Stomach (tissue), 9 donors: ENCODE data around the gene GPLD1. TPM values are rescaled to one million over a fixed set of nuclear protein-coding genes. Genes with fewer than 3 reads are reported as not detected.
A peak's percentile ranks its signal among the peaks of the same experiment; 100 is the strongest.

Experiments
- DNase-seq, 2 donors: peaks; one replicate each; pipeline versions ENCODE4 v3.0.0 to v3.0.0-alpha.2; 2013 to 2019
- H3K27ac ChIP-seq, 5 donors: fragments of 200-600 bp in 4 of 5; sonication (generic) in 4 of 5; one replicate each; pipeline ENCODE4 v1.5.1; 2013 to 2019; ENCODE audit warnings: mild to moderate bottlenecking in 1 of 5, moderate library complexity in 1 of 5
- H3K27me3 ChIP-seq, 3 donors: fragments of 200-600 bp; sonication (generic); one replicate each; pipeline ENCODE4 v1.5.1; 2017 to 2019; ENCODE audit warnings: mixed run types in 1 of 3
- H3K36me3 ChIP-seq, 4 donors: fragments of 200-600 bp; sonication (generic); 1 replicate in 3 of 4; 2 replicates in 1 of 4; pipeline ENCODE4 v1.5.1; 2016 to 2019
- H3K4me1 ChIP-seq, 4 donors: fragments of 200-600 bp; sonication (generic); one replicate each; pipeline ENCODE4 v1.5.1; 2016 to 2019
- H3K4me3 ChIP-seq, 4 donors: fragments of 200-600 bp; sonication (generic) in 3 of 4; one replicate each; pipeline ENCODE4 v1.5.1; 2016 to 2019; ENCODE audit warnings: mild to moderate bottlenecking in 1 of 4
- H3K9me3 ChIP-seq, 4 donors: fragments of 200-600 bp; sonication (generic); one replicate each; pipeline ENCODE4 v1.5.1; 2016 to 2019
- EP300 ChIP-seq: sonication (generic); formaldehyde crosslinking; IDR thresholded peaks from one replicate; pipeline ENCODE4 v1.6.1; 2017; ENCODE audit warnings: antibody characterized with exemption
- POLR2A ChIP-seq, 4 donors: fragments of 450-650 bp; IDR thresholded peaks; one replicate each; pipeline ENCODE4 v1.6.1; 2016; ENCODE audit warnings: antibody characterized with exemption in 4 of 4, control low read depth in 2 of 4, mild to moderate bottlenecking in 1 of 4, moderate library complexity in 1 of 4
- POLR2AphosphoS5 ChIP-seq, 3 donors: sonication (generic); formaldehyde crosslinking; IDR thresholded peaks; one replicate each; pipeline ENCODE4 v1.6.1; 2016; ENCODE audit warnings: antibody characterized with exemption in 3 of 3
- WGBS, 5 donors: extraction: QIAGEN DNeasy Blood & Tissue Kit in 3 of 5; methylation state at CpG; one replicate each; pipeline versions ENCODE4 v1.1.5 to v1.1.7; 2013 to 2018; 5-methylcytosine and 5-hydroxymethylcytosine counted together
- intact Hi-C: fragments of 100-400 bp; cut with DNase I; formaldehyde crosslinking; loops from one replicate; pipeline ENCODE4 v1.15.1; 2023; ENCODE audit warnings: low total_unique reads
- polyA plus RNA-seq, 3 donors: library from polyadenylated mRNA; stranded (reverse); fragments of 200-250 nt; gene quantifications; one replicate each; pipeline ENCODE4 v1.2.3, GENCODE V29; 2013
- total RNA-seq, 5 donors: library from RNA; depleted of rRNA; stranded (reverse); fragments of >200 nt; gene quantifications; one replicate each; pipeline versions ENCODE4 v1.1.0 to v1.2.3, GENCODE V29; 2014 to 2016
- TF ChIP-seq, protein P1 (sequence below), 7 experiments: fragments of 450-650 bp in 4 of 7; fragments of 200-600 bp in 3 of 7; sonication (generic) in 3 of 7; IDR thresholded peaks; one replicate each; pipeline ENCODE4 v1.5.1; 2016 to 2019; ENCODE audit warnings: antibody characterized with exemption in 7 of 7, control low read depth in 2 of 7, mild to moderate bottlenecking in 1 of 7
- donor health status: healthy with polysubstance abuse.
- donor health status: Bipolar disorder and iron deficiency.
- donor health status: healthy.

Gene GPLD1
- total and polyA plus RNA-seq, 8 donors, result 0.18 to 2.8 (median 0.44) TPM; not detected in 2

DNA sequence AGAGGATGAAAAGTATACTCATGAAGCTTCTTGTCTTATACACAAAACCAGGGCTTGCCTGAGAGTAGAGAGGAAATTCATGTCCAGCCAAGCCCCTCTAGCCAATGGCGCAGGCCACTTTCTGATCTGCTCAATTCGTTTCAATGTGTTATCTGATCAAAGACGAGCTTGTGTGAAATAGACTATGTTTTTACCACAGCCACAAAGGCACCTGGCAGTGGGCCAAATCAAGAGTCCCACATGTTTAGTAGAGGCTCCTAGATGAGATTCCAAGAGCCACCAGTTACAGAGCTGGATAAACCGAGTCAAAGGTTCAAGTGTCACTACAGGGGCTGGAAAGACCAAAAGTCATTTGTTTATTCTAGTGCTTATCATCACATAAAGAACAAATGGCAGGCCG lies 34.9 kb downstream of the GPLD1 start:
- 80 to 88% (median 84%) methylated on average over 5 of the region's 5 CpGs for WGBS, 5 donors
- Histone ChIP-seq H3K27ac (no peak overlapping the region), H3K4me1 (no peaks in the 10 kb centered on the region), H3K4me3 (no peak overlapping the region), H3K9me3 (no peaks in the 10 kb centered on the region), H3K36me3 (peaks cover 0 to 26% (median 0%) of the 10 kb centered on the region in 4 donors), H3K27me3 (no peaks in the 10 kb centered on the region)
- TF ChIP-seq EP300, result no peak
- TF ChIP-seq POLR2A (IDR thresholded peaks at IDR 0.05), result no peak
- TF ChIP-seq, protein P1, sequence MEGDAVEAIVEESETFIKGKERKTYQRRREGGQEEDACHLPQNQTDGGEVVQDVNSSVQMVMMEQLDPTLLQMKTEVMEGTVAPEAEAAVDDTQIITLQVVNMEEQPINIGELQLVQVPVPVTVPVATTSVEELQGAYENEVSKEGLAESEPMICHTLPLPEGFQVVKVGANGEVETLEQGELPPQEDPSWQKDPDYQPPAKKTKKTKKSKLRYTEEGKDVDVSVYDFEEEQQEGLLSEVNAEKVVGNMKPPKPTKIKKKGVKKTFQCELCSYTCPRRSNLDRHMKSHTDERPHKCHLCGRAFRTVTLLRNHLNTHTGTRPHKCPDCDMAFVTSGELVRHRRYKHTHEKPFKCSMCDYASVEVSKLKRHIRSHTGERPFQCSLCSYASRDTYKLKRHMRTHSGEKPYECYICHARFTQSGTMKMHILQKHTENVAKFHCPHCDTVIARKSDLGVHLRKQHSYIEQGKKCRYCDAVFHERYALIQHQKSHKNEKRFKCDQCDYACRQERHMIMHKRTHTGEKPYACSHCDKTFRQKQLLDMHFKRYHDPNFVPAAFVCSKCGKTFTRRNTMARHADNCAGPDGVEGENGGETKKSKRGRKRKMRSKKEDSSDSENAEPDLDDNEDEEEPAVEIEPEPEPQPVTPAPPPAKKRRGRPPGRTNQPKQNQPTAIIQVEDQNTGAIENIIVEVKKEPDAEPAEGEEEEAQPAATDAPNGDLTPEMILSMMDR (IDR thresholded peaks at IDR 0.05), result no peak
- no peak for TF ChIP-seq POLR2AphosphoS5 (IDR thresholded peaks at IDR 0.05)
- intact Hi-C loops, result no loop called here
- no peak for DNase-seq

DNA sequence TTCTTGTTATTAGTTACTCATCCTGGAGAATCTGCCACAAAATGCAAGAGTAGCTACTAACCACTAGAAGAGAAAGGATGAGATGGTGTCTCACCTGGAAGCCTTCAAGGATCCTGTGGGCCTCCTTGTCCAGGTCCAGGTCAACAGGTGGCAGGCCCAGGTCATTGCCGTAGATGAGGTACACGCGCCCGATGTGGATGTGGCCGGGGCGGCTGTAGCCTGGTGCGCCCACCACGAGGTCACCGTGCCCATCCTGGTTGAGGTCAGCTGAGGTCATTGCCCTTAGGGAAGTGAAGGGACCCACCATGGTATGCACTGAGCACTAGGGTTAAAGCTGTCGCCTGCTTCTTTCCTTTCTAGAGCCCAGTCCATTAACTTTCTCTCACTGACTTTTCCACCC lies 35.5 kb downstream of the GPLD1 start:
- no peak for TF ChIP-seq POLR2AphosphoS5 (IDR thresholded peaks at IDR 0.05)
- TF ChIP-seq, protein P1 (IDR thresholded peaks at IDR 0.05), result no peak
- no peak for TF ChIP-seq EP300
- TF ChIP-seq POLR2A (IDR thresholded peaks at IDR 0.05), result no peak
- no peaks in the 10 kb centered on the region for H3K4me1 ChIP-seq
- H3K36me3 ChIP-seq, result peaks cover 0 to 26% (median 0%) of the 10 kb centered on the region in 4 donors
- no peaks in the 10 kb centered on the region for H3K27me3 ChIP-seq
- intact Hi-C loops, result no loop called here
- H3K27ac ChIP-seq, result no peak overlapping the region
- WGBS, 5 donors, result 93 to 98% (median 96%) methylated on average over 10 of the region's 10 CpGs
- H3K4me3 ChIP-seq, result no peak overlapping the region
- no peaks in the 10 kb centered on the region for H3K9me3 ChIP-seq
- DNase-seq, result no peak

DNA sequence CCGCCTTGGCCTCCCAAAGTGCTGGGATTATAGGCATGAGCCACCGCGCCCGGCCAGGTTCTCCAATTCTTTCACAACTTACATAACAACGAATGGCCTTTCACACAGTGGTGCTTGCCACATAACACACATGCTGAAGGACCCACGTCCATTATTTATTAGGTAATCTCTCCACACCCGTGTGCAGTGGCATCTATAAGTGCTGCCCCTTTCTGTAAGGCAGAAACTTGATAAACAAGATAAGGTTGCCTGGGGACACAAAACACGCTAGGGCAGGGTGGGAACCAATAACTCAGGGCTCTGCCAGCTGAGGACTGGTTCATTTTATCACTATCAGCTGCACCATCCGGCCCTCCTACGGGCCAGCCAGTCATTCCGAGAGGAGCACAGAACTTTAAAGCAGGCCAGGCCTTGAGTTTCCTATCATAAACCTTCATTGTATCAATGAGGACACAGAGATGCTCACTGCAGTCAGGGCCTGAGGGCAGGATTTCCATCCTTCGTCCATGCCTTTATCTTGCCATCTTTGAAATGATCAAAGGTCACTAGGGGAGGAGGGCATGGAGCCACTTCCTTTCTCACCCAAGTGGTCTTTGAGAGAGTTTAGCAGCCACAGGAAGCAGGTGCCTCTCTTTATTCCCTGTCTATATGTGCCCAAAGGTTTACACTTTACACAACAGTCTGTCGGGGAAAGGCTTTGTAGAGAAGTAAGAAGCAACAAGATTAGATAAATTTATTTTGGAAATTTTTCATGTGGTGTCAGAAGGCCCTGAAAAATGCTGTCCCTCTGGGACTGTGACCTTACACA lies 37.6 kb downstream of the GPLD1 start:
- intact Hi-C loops, result no loop called here
- Histone ChIP-seq H3K4me3 (no peak overlapping the region), H3K4me1 (no peaks in the 10 kb centered on the region), H3K9me3 (no peaks in the 10 kb centered on the region), H3K27me3 (no peaks in the 10 kb centered on the region), H3K27ac (no peak overlapping the region), H3K36me3 (peaks cover 0 to 11% (median 3%) of the 10 kb centered on the region in 4 donors)
- TF ChIP-seq POLR2A (IDR thresholded peaks at IDR 0.05) (no peak), POLR2AphosphoS5 (IDR thresholded peaks at IDR 0.05) (no peak), EP300 (no peak)
- TF ChIP-seq, protein P1 (IDR thresholded peaks at IDR 0.05), result no peak
- 42 to 72% (median 50%) methylated on average over 13 of the region's 13 CpGs for WGBS, 5 donors
- DNase-seq, result peak in 1 of 2 donors; percentile 71

DNA sequence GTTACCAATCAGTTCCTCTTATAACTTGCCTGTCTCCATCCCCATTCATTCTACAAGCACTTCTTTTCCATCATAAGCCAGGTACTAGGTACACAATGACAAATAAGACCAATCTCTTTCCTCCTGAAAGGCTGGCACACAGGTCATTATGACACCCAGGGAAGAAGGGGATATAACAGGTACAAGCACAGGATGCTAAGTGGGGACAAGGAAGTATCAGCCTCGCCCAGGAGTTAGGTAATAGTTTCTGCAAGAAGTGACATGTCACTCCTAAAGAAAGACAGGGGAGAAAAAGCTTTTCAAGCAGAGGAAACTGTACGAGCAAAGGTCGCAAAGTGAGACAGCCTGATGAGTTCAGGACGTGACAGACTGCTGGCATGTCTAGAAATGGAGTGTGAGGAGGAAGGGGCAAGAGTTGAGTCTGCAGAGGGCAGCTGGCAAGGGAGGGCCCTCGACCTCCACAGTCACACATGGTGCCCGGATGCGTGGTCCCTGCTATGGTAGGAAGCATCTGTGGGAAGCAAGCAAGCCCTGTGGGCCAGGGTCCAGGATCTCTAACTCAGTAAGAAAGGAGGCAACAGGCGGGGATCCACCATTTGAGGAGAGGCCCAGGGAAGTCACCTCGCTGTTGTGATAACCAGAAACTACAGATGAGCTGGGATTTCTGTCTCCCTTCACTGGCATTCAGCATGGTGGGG lies 40.4 kb downstream of the GPLD1 start:
- Histone ChIP-seq H3K4me3 (no peak overlapping the region), H3K27me3 (no peaks in the 10 kb centered on the region), H3K36me3 (peaks cover 0 to 18% (median 3%) of the 10 kb centered on the region in 4 donors), H3K9me3 (no peaks in the 10 kb centered on the region), H3K27ac (no peak overlapping the region), H3K4me1 (no peaks in the 10 kb centered on the region)
- TF ChIP-seq POLR2A (IDR thresholded peaks at IDR 0.05), result no peak
- TF ChIP-seq EP300, result no peak
- no peak for TF ChIP-seq POLR2AphosphoS5 (IDR thresholded peaks at IDR 0.05)
- TF ChIP-seq, protein P1 (IDR thresholded peaks at IDR 0.05), result no peak
- intact Hi-C loops, result no loop called here
- 66 to 88% (median 82%) methylated on average over 9 of the region's 9 CpGs for WGBS, 5 donors
- DNase-seq, result peak in 1 of 2 donors; percentile 17
